ENCODE results near the gene IL25. TPM values are rescaled to one million over a fixed set of nuclear protein-coding genes. Genes with fewer than 3 reads are reported as not detected.
"Not testable (repeated sequence)": the region's sequence is repeated elsewhere in the genome, so short reads cannot be mapped to it uniquely, and the experiment has no call there.

Gene IL25
- total RNA-seq, 1 donor from 2014 or later, result not detected

- ATAC-seq (no peak), DNase-seq (ENCODE audit: low spot score) (no peak)
- intact Hi-C loops (cut with DNase I), result no loop called here
Measured at GRCh38 chr14:23384364-23385080, 11.9 kb downstream of the IL25 start.

- intact Hi-C loops (cut with DNase I), result no loop called here
- ATAC-seq (no peak), DNase-seq (ENCODE audit: low spot score) (no peak)
Measured at GRCh38 chr14:23385244-23385641, 12.6 kb downstream of the IL25 start.

- ATAC-seq, result no peak
- no peak for DNase-seq (ENCODE audit: low spot score)
- intact Hi-C loops (cut with DNase I), result no loop called here
Measured at GRCh38 chr14:23385642-23386265, 13.1 kb downstream of the IL25 start.

GRCh38 chr14:23386266-23386657 lies 13.7 kb downstream of the IL25 start:
- intact Hi-C loops (cut with DNase I); ATAC-seq; DNase-seq (ENCODE audit: low spot score): not testable (repeated sequence)

GRCh38 chr14:23386999-23387398 lies 14.4 kb downstream of the IL25 start:
- intact Hi-C loops (cut with DNase I), result no loop called here
- DNase-seq (ENCODE audit: low spot score) (no peak), ATAC-seq (no peak)

- intact Hi-C loops (cut with DNase I), result no loop called here
- DNase-seq (ENCODE audit: low spot score), result no peak
- no peak for ATAC-seq
Measured at GRCh38 chr14:23387916-23388882, 15.6 kb downstream of the IL25 start.

GRCh38 chr14:23388996-23389395 lies 16.4 kb downstream of the IL25 start:
- ATAC-seq, result no peak
- intact Hi-C loops (cut with DNase I), result no loop called here
- DNase-seq (ENCODE audit: low spot score), result no peak

- DNase-seq (ENCODE audit: low spot score) (no peak), ATAC-seq (no peak)
Measured at GRCh38 chr14:23389396-23389795, 16.8 kb downstream of the IL25 start.

GRCh38 chr14:23389871-23390270 lies 17.3 kb downstream of the IL25 start:
- DNase-seq (ENCODE audit: low spot score); intact Hi-C loops (cut with DNase I): not testable (repeated sequence)

More at GRCh38 chr14:23389396-23389795, 16.8 kb downstream of the IL25 start:
- intact Hi-C loops (cut with DNase I), result no loop called here

GRCh38 chr14:23392613-23393012 lies 20.0 kb downstream of the IL25 start:
- DNase-seq (ENCODE audit: low spot score) (no peak), ATAC-seq (no peak)
- intact Hi-C loops (cut with DNase I), result no loop called here

More at GRCh38 chr14:23389871-23390270, 17.3 kb downstream of the IL25 start:
- not testable (repeated sequence) for ATAC-seq

- ATAC-seq (no peak), DNase-seq (ENCODE audit: low spot score) (no peak)
- intact Hi-C loops (cut with DNase I), result no loop called here
Measured at GRCh38 chr14:23396126-23396525, 23.5 kb downstream of the IL25 start.

GRCh38 chr14:23396781-23397407 lies 24.3 kb downstream of the IL25 start:
- intact Hi-C loops (cut with DNase I), result no loop called here
- ATAC-seq, result no peak
- DNase-seq (ENCODE audit: low spot score), result no peak

GRCh38 chr14:23398348-23398747 lies 25.7 kb downstream of the IL25 start:
- ATAC-seq, result no peak
- intact Hi-C loops (cut with DNase I), result no loop called here
- no peak for DNase-seq (ENCODE audit: low spot score)

GRCh38 chr14:23399136-23399535 lies 26.5 kb downstream of the IL25 start:
- no peak for DNase-seq (ENCODE audit: low spot score)
- intact Hi-C loops (cut with DNase I), result no loop called here
- ATAC-seq, result no peak

GRCh38 chr14:23399591-23399990 lies 27.0 kb downstream of the IL25 start:
- DNase-seq (ENCODE audit: low spot score), result no peak
- no peak for ATAC-seq
- intact Hi-C loops (cut with DNase I), result no loop called here

GRCh38 chr14:23400496-23401149 lies 28.0 kb downstream of the IL25 start:
- DNase-seq (ENCODE audit: low spot score); intact Hi-C loops (cut with DNase I); ATAC-seq: not testable (repeated sequence)

GRCh38 chr14:23401291-23401690 lies 28.7 kb downstream of the IL25 start:
- intact Hi-C loops (cut with DNase I), result no loop called here
- DNase-seq (ENCODE audit: low spot score) (no peak), ATAC-seq (no peak)

- DNase-seq (ENCODE audit: low spot score) (no peak), ATAC-seq (no peak)
- intact Hi-C loops (cut with DNase I), result no loop called here
Measured at GRCh38 chr14:23402296-23403138, 29.9 kb downstream of the IL25 start.
